ENCODE results near the gene TENM4.

DNA sequence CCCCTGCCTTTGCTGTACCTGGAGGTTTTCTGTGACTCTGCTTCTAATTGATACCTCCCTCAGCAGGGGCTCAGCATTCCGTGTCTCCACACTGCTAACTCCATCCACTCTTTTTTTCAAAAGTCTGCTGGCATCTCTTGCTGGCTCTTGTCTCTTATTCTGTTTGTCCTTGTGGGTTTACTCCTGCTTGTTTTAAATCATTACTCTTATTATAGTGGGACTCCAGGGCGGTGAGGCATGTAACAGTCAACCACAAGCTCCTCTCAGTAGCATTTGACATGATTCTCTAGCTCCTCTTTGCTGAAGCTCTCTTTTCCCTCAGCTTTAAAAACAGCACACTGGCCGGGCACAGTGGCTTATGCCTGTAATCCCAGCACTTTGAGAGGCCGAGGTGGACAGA is 605.9 kb downstream of the TENM4 start:
- TF ChIP-seq, protein P1, sequence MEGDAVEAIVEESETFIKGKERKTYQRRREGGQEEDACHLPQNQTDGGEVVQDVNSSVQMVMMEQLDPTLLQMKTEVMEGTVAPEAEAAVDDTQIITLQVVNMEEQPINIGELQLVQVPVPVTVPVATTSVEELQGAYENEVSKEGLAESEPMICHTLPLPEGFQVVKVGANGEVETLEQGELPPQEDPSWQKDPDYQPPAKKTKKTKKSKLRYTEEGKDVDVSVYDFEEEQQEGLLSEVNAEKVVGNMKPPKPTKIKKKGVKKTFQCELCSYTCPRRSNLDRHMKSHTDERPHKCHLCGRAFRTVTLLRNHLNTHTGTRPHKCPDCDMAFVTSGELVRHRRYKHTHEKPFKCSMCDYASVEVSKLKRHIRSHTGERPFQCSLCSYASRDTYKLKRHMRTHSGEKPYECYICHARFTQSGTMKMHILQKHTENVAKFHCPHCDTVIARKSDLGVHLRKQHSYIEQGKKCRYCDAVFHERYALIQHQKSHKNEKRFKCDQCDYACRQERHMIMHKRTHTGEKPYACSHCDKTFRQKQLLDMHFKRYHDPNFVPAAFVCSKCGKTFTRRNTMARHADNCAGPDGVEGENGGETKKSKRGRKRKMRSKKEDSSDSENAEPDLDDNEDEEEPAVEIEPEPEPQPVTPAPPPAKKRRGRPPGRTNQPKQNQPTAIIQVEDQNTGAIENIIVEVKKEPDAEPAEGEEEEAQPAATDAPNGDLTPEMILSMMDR (IDR thresholded peaks at IDR 0.05) = no peak
- TF ChIP-seq POLR2A (IDR thresholded peaks at IDR 0.05) = no peak
